Stomach (tissue), 9 donors: Measurements from ENCODE around the gene KLHL21. TPM values are rescaled to one million over a fixed set of nuclear protein-coding genes. Genes with fewer than 3 reads are reported as not detected.
"Not testable (repeated sequence)": the region's sequence is repeated elsewhere in the genome, so short reads cannot be mapped to it uniquely, and the experiment has no call there.

Experiments used
- DNase-seq, 2 donors: peaks; one replicate each; pipeline versions ENCODE4 v3.0.0 to v3.0.0-alpha.2; 2013 to 2019
- H3K27ac ChIP-seq, 5 donors: fragments of 200-600 bp in 4 of 5; sonication (generic) in 4 of 5; one replicate each; pipeline ENCODE4 v1.5.1; 2013 to 2019; ENCODE audit warnings: mild to moderate bottlenecking in 1 of 5, moderate library complexity in 1 of 5
- H3K27me3 ChIP-seq, 3 donors: fragments of 200-600 bp; sonication (generic); one replicate each; pipeline ENCODE4 v1.5.1; 2017 to 2019; ENCODE audit warnings: mixed run types in 1 of 3
- H3K36me3 ChIP-seq, 4 donors: fragments of 200-600 bp; sonication (generic); 1 replicate in 3 of 4; 2 replicates in 1 of 4; pipeline ENCODE4 v1.5.1; 2016 to 2019
- H3K4me1 ChIP-seq, 4 donors: fragments of 200-600 bp; sonication (generic); one replicate each; pipeline ENCODE4 v1.5.1; 2016 to 2019
- H3K4me3 ChIP-seq, 4 donors: fragments of 200-600 bp; sonication (generic) in 3 of 4; one replicate each; pipeline ENCODE4 v1.5.1; 2016 to 2019; ENCODE audit warnings: mild to moderate bottlenecking in 1 of 4
- H3K9me3 ChIP-seq, 4 donors: fragments of 200-600 bp; sonication (generic); one replicate each; pipeline ENCODE4 v1.5.1; 2016 to 2019
- EP300 ChIP-seq: sonication (generic); formaldehyde crosslinking; IDR thresholded peaks from one replicate; pipeline ENCODE4 v1.6.1; 2017; ENCODE audit warnings: antibody characterized with exemption
- POLR2A ChIP-seq, 4 donors: fragments of 450-650 bp; IDR thresholded peaks; one replicate each; pipeline ENCODE4 v1.6.1; 2016; ENCODE audit warnings: antibody characterized with exemption in 4 of 4, control low read depth in 2 of 4, mild to moderate bottlenecking in 1 of 4, moderate library complexity in 1 of 4
- POLR2AphosphoS5 ChIP-seq, 3 donors: sonication (generic); formaldehyde crosslinking; IDR thresholded peaks; one replicate each; pipeline ENCODE4 v1.6.1; 2016; ENCODE audit warnings: antibody characterized with exemption in 3 of 3
- WGBS, 5 donors: extraction: QIAGEN DNeasy Blood & Tissue Kit in 3 of 5; methylation state at CpG; one replicate each; pipeline versions ENCODE4 v1.1.5 to v1.1.7; 2013 to 2018; 5-methylcytosine and 5-hydroxymethylcytosine counted together
- intact Hi-C: fragments of 100-400 bp; cut with DNase I; formaldehyde crosslinking; loops from one replicate; pipeline ENCODE4 v1.15.1; 2023; ENCODE audit warnings: low total_unique reads
- polyA plus RNA-seq, 3 donors: library from polyadenylated mRNA; stranded (reverse); fragments of 200-250 nt; gene quantifications; one replicate each; pipeline ENCODE4 v1.2.3, GENCODE V29; 2013
- total RNA-seq, 5 donors: library from RNA; depleted of rRNA; stranded (reverse); fragments of >200 nt; gene quantifications; one replicate each; pipeline versions ENCODE4 v1.1.0 to v1.2.3, GENCODE V29; 2014 to 2016
- TF ChIP-seq, protein P1 (sequence below), 7 experiments: fragments of 450-650 bp in 4 of 7; fragments of 200-600 bp in 3 of 7; sonication (generic) in 3 of 7; IDR thresholded peaks; one replicate each; pipeline ENCODE4 v1.5.1; 2016 to 2019; ENCODE audit warnings: antibody characterized with exemption in 7 of 7, control low read depth in 2 of 7, mild to moderate bottlenecking in 1 of 7
- donor health status: healthy with polysubstance abuse.
- donor health status: Bipolar disorder and iron deficiency.
- donor health status: healthy.

Gene KLHL21
- total and polyA plus RNA-seq, 8 donors, result 9.2 to 59.8 (median 19.4) TPM

DNA sequence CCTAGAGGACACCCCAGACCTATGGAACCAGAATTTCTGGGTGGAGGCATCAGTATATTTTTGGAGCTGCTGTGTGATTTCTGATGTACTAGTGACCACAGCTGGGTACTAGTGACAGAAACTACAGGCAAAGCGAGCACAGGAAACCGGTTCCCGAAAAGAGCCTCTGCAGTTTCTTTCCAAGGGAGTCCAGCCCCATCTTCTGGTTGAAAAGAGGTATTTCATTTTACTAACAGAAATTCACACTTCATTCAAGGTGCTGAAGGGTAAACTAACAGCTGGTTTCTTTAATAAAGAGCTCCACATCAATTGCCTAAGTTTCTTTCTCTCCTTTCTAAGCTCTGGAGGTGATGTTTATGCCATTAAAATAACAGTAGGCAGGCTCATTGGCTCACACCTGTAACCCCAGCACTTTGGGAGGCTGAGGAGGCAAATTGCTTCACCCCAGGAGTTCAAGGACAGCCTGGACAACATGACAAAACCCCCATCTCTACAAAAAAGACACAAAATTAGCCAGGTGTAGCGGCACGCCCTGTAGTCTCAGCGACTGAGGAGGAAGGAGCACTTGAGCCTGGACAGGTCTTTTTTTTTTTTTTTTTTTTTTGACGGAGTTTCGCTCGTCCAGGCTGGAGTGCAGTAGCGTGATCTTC, 44.0 kb upstream of the KLHL21 start:
- TF ChIP-seq, protein P1, sequence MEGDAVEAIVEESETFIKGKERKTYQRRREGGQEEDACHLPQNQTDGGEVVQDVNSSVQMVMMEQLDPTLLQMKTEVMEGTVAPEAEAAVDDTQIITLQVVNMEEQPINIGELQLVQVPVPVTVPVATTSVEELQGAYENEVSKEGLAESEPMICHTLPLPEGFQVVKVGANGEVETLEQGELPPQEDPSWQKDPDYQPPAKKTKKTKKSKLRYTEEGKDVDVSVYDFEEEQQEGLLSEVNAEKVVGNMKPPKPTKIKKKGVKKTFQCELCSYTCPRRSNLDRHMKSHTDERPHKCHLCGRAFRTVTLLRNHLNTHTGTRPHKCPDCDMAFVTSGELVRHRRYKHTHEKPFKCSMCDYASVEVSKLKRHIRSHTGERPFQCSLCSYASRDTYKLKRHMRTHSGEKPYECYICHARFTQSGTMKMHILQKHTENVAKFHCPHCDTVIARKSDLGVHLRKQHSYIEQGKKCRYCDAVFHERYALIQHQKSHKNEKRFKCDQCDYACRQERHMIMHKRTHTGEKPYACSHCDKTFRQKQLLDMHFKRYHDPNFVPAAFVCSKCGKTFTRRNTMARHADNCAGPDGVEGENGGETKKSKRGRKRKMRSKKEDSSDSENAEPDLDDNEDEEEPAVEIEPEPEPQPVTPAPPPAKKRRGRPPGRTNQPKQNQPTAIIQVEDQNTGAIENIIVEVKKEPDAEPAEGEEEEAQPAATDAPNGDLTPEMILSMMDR (IDR thresholded peaks at IDR 0.05), result peak in 5 of 7 experiments; percentile 23 to 61 (median 53)
- TF ChIP-seq EP300, result no peak
- Histone ChIP-seq H3K4me3 (no peak overlapping the region), H3K9me3 (no peaks in the 10 kb centered on the region), H3K4me1 (no peaks in the 10 kb centered on the region), H3K27ac (no peak overlapping the region), H3K36me3 (peaks cover 31 to 79% (median 71%) of the 10 kb centered on the region in 4 donors), H3K27me3 (no peaks in the 10 kb centered on the region)
- intact Hi-C loops, result loop anchor here (5.0 kb wide), 1 partner anchor 159 kb away; no protein-coding TSS in a partner anchor
- 58 to 63% (median 59%) methylated on average over 9 to 10 of the region's 10 CpGs for WGBS, 5 donors
- peak; percentile 34 to 73 for DNase-seq

DNA sequence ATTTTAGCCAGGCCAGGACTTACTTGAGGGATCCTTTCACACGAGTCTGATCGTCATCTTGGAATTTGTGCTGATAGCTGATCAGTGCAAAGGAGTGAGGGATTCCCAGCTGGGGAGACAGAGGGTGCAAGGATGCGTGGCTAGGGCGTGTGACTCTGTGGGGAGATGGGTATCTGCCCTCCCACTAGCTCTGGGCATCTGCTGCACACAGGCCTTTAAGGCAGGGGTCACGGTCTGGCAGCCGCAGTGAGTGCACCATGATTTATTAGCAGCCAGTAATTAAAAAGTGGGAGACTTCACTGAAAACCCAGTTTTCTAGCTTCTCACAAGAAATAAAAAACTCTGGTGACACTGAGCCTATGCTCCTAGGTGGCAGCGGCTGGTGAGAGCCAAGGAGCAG, 42.3 kb upstream of the KLHL21 start:
- Histone ChIP-seq H3K4me1 (no peaks in the 10 kb centered on the region), H3K9me3 (no peaks in the 10 kb centered on the region), H3K36me3 (peaks cover 24 to 77% (median 71%) of the 10 kb centered on the region in 4 donors), H3K27ac (no peak overlapping the region), H3K4me3 (no peak overlapping the region), H3K27me3 (no peaks in the 10 kb centered on the region)
- intact Hi-C loops, result loop anchor here (5.0 kb wide), 1 partner anchor 158 kb away; no protein-coding TSS in a partner anchor
- TF ChIP-seq, protein P1 (IDR thresholded peaks at IDR 0.05), result no peak
- TF ChIP-seq POLR2A (IDR thresholded peaks at IDR 0.05), result no peak
- TF ChIP-seq EP300, result no peak
- no peak for TF ChIP-seq POLR2AphosphoS5 (IDR thresholded peaks at IDR 0.05)
- DNase-seq, result no peak
- WGBS, 5 donors, result 87 to 96% (median 93%) methylated on average over 7 of the region's 7 CpGs

GRCh38 chr1:6640867-6641266, 38.2 kb upstream of the KLHL21 start:
- H3K4me3 ChIP-seq, H3K27me3 ChIP-seq, DNase-seq, H3K9me3 ChIP-seq, H3K27ac ChIP-seq, H3K4me1 ChIP-seq, intact Hi-C loops: not testable (repeated sequence)
- 91 to 99% (median 93%) methylated on average over 3 of the region's 3 CpGs for WGBS, 5 donors
- H3K36me3 ChIP-seq, result peaks cover 48 to 100% (median 99%) of the 10 kb centered on the region in 4 donors

DNA sequence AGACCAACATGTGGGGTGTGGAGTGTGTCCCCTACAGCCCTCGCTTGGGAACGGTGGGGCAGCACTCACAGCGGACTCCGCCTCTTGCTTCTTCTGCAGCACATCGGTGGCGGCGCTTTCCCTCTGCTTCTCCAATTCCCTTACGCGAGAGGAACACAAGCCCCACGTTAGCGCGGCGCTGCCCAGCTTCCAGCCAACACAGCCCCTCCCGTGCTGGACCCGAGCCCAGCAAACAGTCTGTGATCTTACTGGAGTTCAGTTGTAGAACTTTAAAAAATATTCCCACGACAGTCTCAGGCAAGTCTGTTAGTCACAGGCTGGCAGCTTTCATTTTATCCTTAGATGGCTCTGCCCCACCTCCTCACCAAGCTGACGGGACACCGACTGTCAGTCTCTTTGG, 35.6 kb upstream of the KLHL21 start:
- TF ChIP-seq, protein P1 (IDR thresholded peaks at IDR 0.05), result no peak
- TF ChIP-seq POLR2AphosphoS5 (IDR thresholded peaks at IDR 0.05) (peak in 1 of 3 donors; percentile 13), POLR2A (IDR thresholded peaks at IDR 0.05) (no peak), EP300 (no peak)
- peak in 1 of 2 donors; percentile 82 for DNase-seq
- intact Hi-C loops, result no loop called here
- Histone ChIP-seq H3K4me1 (peaks cover 0 to 5% (median 0%) of the 10 kb centered on the region in 4 donors), H3K27me3 (no peaks in the 10 kb centered on the region), H3K36me3 (peaks cover 48 to 100% (median 99%) of the 10 kb centered on the region in 4 donors), H3K9me3 (no peaks in the 10 kb centered on the region), H3K27ac (peak overlapping the region in 3 of 5 donors; percentile 14 to 51 (median 47)), H3K4me3 (no peak overlapping the region)
- 66 to 83% (median 75%) methylated on average over 18 of the region's 18 CpGs for WGBS, 5 donors

DNA sequence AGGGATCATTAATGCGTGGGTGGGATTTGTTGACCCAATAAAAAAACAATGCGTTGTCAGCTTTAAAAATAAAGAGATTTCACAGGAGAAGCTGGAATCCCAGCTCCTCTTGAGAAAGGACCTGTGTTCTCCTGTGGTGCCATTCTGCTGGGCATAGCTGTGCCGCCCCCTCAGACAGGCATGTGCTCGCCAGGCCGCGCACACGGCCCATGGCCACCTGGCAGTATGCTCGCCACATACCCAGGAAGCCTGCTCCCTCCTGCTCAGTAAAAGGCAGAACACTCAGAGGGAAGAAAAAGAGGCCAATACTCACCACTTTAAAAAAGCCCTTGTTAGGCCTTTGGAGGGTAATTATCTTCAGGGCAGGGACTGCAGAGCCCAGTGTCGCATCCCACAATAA, 35.1 kb upstream of the KLHL21 start:
- no peak for DNase-seq
- intact Hi-C loops, result no loop called here
- Histone ChIP-seq H3K27me3 (no peaks in the 10 kb centered on the region), H3K4me3 (no peak overlapping the region), H3K36me3 (peaks cover 53 to 100% (median 99%) of the 10 kb centered on the region in 4 donors), H3K4me1 (peaks cover 0 to 5% (median 0%) of the 10 kb centered on the region in 4 donors), H3K9me3 (no peaks in the 10 kb centered on the region), H3K27ac (peak overlapping the region in 2 of 5 donors; percentile 14 to 47)
- TF ChIP-seq, protein P1 (IDR thresholded peaks at IDR 0.05), result no peak
- WGBS, 5 donors, result 83 to 92% (median 92%) methylated on average over 9 of the region's 9 CpGs

DNA sequence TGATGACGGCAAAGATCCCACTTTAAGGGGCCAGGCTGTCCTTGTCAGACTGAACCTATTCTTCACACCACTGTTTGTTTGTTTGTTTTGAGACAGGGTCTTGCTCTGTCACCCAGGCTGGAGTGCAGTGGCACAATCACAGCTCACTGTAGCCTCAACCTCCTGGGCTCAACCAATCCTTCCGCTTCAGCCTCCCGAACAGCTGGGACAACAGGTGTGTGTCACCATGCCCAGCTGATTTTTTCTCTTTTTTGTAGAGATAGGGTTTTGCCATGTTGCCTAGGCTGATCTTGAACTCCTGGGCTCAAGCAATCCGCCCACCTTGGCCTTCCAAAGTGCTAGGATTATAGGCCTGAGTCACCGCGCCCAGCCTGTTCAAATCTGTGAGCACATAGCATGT, 34.1 kb upstream of the KLHL21 start:
- intact Hi-C loops, H3K9me3 ChIP-seq, H3K27me3 ChIP-seq, H3K27ac ChIP-seq, DNase-seq, H3K4me1 ChIP-seq, H3K4me3 ChIP-seq: not testable (repeated sequence)
- WGBS, 5 donors, result 90 to 95% (median 91%) methylated on average over 6 of the region's 6 CpGs
- H3K36me3 ChIP-seq, result peaks cover 63 to 100% (median 99%) of the 10 kb centered on the region in 4 donors
